ENCODE data around the gene ZSCAN22. TPM values are rescaled to one million over a fixed set of nuclear protein-coding genes. Genes with fewer than 3 reads are reported as not detected.

Gene ZSCAN22
- total RNA-seq, 1 donor from 2014 or later = 2.8 TPM

DNA sequence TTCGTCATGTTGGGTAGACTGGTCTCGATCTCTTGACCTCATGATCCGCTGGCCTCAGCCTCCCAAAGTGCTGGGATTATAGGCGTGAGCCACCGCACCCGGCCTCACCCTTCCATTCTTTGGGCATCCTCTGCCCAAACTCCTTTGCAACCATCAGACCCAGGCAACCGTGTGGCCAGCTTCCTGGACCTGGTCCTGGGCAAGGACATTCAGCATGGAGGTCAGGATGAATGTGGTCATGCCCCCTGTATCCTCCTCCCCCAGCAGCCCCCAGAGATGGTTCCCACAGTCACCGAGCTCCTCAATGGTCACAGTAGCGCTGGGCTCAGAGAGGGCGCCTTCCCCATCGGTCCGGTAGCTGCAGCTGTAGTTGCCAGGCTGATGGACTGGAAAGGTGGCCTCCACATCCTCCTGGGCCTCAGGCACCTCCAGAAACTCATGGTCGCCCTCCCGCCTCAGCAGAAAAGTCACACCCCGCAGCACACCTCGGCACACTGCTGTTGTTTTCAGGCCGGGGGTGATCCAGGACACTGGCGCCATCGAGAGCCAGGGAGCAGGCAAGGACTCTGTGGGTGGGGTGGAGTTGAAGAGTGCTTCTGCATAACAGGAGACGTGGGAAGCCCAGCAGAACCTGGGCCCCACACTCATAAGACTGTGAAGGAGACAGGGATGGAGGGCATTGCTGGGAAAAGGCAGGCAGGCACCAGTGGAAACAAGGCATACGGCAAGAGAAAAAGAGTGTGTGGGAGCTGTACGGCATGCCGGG, 25.4 kb downstream of the ZSCAN22 start:
- DNase-seq = no peak

DNA sequence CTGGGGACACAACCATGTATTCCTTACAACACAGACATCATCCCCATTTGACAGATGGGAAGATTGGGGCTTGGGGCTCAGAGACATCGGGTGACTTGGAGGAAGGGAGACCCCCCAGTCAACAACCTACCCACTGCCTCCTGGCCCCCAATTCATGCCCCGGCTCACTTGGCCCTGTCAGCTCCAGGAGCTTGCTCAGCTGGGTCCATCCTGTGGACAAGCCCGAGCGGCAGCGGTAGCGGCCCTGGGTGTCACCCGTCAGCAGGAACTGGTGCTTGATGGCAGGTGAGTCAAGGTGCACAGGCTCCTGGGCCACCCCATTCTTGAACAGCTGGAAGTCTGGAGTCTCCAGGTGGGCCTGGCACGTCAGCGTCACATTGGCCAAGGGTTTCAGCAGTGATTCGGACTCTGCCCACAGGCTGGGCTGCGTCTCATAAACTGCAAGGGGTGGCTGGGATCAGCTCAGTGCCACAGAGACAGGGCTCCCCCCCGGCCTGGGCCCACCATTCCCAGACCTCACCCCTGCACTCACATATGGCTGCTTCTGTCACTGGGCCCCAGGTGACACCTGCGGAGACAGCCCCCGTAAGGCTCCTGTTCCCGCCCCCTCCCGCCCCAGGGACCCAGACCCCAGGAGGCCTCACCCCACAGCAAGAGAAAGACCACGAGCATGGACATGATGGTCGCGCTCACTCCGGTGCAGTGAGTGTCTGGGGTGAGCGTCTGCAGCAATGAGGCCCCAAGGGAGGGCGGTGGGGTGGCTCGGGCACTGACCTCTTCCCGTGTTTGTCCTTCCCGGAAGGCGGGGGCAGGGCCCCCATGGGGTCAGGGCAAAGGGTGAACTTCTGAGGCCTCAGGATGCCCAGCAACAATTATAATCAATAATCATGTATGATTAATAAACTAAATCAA, 26.2 kb downstream of the ZSCAN22 start, which contains the start of gene A1BG:
A1BG (minus strand) TSS at position 733 of the 912 bp plus-strand sequence; CDS start at position 678, 55 bp downstream.
- DNase-seq = no peak

DNA sequence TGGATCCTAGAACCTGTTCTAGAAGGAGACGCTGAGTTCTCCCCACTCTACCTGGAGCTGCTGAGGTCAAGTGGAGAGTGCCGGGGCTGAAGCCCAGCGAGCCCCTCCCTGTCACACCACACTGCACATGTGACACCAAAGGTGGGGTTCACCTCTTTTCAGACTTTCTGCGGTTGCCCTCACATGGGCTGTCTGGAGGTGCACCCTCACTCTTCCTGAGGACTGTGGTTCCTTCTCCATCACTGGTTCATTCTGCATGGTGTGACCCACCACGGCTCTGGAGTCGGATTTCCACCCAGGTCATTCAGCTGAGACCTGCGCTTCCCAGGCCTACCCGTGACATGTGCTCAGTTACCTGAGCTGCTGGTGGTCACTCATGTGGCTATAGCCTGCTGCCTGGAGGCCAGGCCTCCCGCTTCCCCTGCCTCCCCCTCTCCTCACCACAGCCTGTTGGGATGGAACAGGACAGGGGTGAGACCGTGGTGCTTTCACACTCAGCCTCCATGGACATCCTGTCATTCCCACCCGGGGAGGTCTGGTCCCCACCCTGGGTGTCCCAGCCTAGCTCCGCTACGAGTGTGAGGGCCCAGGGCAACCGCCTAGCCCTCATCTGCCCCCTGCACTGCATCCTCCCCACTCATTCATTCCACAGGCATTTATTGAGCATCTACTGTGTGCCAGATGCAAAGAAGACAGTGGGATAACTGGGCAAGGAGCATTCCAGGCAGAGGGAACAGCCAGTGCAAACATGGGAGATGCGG, 27.1 kb downstream of the ZSCAN22 start:
- DNase-seq = no peak

DNA sequence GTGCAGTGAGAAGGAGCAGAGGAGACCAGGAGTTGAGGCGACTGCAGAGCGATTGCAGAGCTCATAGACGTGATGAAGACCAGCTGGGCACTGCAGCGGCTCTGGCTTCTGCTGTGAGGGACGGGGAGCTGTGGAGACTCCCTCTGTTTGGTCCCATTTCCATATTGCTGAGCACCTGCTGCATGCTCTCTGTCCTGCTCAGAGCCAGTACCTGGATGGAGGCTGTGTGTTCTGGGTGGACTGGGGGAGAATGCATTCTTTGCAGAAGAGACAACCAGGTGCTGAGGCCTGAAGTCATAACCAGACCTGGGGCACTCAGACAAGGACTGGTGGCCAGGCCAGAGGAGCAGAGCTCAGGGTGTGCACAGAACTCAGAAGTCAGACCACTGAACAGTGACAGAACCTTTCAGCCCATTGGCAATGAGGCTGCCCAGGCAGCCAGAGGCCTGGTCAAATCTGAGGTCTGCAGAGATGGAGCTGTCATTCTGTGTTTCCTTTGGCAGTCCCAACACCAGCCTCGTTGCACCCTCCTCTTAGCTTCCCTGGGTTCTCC, 27.8 kb downstream of the ZSCAN22 start:
- DNase-seq = no peak

DNA sequence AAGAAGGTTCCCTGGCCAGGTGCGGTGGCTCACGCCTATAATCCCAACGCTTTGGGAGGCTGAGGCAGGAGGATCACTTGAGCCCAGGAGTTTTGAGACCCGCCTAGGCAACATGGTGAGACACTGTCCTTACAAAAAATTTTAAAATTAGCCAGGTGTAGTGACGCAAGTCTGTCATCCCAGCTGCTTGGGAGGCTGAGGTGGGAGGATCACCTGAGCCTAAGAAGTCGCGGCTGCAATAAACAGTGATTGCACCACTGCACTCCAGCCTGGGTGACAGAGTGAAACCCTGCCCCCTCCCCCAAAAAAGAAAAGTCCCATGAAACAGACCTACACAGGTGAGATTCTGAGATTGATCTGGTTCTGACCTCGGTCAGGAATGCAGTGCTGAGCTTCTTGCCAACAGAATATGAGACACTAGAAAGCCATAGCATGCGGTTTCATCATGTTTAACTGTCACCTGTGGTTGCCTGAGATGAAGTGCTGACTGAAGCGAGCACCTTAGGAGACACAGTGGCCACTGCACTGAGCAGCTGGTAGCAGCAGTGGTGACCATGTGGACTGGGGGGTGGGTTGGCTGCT, 28.5 kb downstream of the ZSCAN22 start:
- DNase-seq = no peak

DNA sequence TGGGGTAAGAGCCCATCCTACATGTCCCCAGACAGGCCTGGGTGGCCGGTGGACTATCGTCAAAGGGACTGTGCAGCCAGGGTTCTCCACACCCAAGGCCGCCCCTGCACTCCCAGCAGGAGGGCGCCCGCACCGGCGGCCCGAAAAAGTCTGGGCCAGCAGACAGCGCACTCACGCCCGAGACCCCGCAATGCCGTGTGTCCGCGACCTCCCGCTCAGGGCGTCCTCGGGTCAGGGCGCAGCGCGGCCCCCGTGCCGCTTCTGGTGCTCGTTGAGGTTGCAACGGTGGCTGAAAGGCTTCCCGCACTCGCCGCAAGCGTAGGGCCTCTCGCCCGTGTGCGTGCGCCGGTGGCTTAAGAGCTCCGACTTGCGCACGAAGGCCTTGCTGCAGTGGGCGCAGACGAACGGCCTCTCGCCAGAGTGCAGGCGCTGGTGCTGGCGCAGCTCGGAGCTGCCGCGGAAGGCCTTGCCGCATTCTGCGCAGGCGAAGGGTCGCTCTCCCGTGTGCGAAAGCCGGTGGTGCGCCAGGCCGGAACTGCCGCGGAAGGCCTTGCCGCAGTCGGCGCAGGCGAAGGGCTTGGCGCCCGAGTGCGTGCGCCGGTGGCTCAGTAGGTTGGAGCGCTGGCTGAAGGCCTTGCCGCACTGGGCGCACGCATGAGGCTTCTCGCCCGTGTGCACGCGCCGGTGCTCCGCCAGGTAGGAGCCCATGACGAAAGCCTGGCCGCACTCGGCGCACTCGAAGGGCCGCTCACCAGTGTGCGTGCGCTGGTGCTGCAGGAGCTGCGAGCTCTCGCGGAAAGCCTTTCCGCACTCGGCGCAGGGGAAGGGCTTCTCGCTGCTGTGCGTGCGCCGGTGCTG, 29.3 kb downstream of the ZSCAN22 start:
- DNase-seq = no peak

DNA sequence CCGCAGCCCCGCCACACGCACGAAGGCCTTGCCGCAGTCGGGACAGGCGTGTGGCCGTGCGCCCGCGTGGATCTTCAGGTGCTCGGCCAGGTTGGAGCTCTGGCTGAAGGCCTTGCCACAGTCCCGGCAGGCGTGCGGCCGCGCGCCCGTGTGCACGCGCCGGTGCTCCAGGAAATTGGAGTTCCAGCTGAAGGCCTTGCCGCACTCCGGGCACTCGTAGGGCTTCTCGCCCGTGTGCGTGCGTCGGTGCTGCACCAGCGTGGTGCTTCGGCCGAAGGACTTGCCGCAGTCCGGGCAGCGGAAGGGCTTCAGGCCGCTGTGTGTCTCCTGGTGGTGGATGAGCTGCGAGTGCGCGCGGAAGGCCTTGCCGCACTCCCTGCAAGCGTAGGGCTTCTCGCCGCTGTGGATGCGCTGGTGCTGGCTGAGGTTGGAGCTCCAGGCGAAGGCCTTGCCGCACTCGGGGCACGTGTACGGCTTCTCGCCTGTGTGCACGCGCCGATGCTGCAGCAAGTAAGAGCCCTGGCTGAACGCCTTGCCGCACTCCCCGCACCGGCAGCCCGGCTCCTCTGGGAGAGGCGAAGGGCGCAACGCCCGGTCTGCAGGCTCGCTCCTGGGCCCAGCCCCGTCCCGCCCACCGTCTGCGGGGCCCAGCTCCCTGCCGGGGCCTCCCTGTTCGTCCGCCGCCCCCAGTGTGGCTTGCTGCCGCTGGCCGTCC, 30.1 kb downstream of the ZSCAN22 start:
- DNase-seq = peak; percentile 21

DNA sequence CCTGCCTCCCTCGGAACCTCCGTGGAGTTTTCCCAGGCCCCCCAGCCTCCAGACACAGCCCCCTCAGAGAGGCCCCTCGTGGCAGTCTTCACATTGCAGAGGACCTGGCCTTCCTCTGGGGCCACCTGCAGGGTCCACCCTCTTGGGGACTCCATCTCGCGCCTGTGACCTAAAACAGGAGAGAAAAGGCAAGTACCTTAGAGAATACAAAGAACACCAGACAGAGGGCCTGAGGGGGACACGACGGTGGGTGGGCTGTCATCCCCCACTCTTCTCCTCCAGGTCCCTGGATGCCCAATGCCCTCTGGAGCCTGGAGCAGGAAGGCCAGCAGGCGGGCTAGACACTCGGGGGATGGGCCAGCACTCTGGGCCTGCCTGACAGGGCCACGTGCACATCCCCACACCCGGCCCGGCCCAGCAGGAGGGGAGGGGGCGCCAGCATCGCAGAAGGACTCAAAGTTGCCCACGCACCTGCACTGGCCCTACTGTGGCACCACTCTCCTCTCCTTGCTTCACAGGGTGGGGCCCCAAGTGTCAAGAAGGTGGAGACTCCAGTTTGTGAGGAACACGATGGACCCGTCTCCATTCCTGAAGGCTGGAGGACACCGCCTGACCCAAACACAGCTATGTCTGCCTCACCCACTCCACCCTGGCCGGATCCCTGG, 30.8 kb downstream of the ZSCAN22 start:
- DNase-seq = no peak

DNA sequence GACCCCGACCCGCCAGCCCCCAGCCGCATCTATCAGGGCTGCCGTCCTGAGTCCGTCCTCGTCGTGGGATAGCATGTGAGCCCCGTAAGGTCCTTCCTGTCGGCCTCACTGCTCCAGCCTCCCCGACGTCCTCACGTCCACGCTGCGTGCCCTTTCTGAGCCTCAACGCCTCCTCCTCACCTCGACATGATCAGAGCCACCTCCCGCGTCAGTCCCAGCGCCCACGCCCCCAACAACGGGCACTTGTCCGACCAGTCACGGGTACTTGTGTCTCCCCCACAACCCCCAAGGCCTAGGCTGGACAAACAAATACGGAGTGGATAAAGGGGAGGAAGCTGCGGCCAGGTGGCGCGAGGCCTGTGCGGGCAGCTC, 35.1 kb downstream of the ZSCAN22 start:
- no peak for DNase-seq

DNA sequence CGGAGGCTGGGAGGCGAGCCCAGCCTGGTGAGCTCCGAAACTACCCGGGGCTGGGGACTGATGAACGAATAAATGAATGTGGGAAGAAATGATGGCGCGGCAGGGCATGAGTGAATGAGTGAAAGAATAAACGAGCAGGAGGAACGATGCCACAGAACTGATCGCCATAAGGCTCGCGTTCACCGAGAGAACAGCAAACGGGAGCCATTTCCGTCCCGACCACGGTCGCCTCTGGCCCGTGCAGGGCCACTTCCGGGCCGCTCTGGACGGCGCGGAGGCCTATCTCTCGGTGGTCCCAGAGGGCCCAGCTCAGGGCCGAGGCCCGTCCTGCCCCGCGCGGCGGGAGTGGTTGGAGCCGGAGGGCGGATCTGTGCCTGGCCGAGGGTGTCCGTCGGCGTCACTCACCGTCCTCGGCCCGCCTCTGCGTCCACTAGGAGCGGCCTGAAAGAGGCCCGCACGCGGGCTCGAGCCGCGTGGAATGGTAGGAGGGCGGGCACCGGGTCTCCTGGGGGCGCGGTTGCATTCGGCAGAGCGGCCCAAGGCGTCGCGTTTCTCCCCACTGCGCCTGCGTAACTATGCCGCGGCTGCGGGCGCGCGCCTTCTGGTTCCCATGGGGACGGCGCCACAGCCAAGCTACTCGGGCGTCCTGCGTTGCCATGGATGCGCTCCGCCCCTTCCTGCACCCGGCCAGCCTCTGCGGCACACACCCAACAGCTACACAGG, 35.6 kb downstream of the ZSCAN22 start, which contains the start of gene ZNF497:
ZNF497 (minus strand) TSS at position 480 of the 723 bp plus-strand sequence. CDS start 5,116 bp downstream, outside the sequence.
- peak; percentile 95 for DNase-seq

DNA sequence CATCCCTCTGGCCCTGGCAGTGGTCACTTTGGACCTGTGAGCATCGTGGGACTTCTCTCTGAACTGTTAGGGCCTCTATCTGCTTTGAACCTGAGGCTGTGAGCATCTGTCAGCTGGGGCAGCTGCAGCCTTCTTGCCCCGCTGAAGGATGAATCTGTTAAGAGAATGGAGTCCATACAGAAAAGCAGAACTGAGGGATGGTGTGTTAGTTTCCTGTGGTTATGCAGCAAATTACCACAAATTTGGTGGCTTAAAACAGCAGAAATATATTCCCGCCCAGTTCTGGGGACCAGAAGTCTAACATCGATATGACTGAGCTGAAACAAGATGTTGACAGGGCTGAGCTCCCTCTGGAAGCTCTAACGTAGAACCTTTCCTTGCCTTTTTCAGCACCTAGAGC, 37.4 kb downstream of the ZSCAN22 start:
- DNase-seq = no peak

DNA sequence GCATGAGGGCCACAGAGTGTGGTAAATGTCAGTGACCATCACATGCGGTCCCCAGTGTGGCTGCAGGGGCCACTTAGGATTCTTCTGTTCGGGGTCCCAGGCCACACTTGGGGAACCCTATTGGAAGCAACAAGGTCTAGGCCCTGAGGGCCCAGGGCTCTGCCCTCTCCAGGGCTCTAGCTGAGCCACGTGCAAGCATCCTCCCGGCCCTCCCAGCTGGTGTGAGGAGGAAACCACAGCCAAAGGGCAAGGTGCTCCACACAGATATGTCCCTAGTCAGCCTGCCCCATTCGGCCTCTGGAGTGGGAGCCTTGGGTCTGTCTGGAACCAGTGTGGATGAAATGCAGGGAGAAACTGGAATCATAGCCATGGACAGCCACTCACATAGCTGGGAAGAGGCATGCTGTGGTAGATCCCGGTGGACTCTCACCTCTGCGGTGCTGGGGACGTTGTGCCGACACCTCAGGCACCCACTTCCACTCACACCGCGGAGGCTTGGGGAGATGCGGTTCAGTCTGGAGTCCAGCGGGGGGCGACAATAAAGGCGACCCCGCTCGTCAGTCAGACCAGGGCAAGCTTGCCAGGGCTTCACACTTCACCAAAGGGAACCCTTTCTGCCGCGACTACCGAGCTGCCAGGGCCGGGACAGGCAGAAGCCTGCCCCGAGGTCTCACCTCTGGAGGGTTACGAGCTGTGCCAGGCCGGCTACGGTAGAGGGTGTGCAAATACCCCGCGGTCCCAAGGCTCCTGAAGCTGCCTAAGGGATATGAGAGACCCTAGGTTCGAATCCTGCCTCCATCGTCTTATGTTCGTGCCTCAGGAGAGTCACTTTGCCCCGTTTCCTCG, 40.0 kb downstream of the ZSCAN22 start:
- DNase-seq = no peak

DNA sequence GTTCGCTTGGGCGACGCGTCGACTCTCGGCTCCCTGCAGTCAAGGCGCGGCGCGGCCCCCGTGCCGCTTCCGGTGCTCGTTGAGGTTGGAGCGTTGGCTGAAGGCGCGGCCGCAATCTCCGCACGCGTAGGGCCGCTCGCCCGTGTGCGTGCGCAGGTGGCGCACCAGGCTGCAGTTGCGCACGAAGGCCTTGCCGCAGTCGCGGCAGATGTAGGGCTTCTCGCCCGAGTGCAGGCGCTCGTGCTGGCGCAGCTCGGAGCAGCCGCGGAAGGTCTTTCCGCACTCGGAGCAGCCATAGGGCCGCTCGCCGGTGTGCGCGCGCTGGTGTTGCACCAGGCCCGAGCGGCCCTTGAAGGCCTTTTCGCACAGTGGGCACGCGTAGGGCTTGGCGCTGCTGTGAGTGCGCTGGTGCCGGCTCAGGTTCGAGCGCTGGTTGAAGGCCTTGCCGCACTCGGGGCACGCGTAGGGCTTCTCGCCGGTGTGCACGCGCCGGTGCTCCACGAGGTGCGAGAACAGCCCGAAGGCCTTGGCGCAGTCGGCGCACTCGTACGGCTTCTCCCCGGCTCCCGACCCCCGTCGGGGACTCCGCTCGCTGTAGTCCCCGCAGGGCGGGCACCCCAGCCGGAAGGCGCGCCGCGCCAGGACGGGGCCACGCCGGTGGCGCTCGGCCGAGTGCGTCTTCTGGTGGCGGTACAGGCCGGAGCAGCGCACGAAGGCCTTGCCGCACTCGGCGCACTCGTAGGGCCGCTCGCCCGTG, 41.1 kb downstream of the ZSCAN22 start:
- DNase-seq = no peak

DNA sequence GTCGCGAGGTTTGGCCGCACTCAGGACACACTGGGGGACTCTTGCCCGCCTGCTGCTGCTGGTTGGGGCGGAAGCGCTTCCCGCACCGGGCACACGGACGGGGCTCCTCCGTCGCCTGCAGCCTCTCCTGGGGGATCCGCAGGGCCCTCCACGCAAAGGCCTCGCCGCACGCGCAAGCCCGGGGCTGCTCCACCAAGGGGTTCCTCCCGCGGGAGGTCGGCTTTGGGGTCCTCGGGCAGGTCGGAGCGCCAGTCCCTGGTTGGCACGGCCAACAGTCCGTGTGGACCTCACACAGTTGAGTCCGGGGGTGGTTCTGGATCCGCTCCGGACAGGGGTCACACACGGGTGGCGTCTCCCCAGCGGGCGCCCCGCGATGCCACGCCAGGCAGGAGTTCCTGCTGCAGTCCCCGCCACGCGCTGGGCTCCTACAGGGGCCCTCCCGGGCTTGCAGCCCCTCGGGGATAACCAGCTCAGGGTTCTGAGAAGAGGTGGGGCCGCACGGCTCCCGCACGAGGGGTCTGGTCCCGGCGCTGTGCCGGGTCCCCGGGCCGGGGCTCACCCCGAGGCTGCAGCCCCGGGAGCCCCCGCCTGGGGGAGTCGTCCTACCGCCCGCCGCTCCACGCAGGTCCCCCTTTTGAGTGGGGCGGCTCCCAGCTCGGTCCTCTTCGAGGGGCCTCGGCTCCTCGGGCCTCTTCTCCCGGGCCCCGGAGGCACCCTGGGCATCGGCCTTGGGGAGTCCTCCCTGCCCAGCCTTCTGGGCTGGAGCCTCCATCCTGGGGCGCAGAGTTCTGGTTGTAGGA, 42.0 kb downstream of the ZSCAN22 start:
- DNase-seq = no peak

DNA sequence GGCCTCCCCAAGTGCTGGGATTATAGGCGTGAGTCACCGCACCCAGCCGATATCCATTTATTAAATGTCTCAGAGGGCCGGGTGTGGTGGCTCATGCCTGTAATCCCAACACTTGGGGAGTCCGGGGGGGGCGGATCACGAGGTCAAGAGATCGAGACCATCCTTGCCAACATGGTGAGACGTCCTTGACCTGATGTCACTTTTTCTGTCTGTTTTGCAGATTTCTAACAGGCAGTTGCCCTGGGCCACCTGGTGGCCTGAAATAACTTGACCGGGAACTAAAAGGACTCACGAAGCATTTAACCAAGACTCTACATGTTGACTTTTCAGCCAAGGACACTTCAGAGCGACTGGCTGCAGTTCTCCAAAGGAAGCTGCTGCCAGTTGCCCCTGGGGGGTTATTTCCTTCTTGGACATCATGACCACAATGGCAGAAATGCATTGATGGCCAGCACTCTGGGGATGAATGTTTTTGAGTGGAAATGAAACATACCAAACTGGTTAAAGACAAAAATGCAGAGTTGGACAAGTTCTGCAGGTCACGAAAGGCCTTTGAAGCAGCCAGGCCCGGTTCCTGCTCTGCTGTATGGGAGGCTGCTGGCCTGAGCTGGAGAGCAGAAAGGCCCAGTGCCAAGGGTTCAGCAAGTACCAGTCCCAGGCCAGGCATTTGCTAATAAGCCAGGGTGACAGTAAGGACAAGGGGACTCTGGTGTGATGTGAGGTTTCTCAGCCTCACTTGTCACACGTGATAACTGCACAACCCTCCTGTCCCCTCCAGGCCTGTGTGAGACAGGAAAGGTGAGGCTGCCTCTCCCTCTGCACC, 45.7 kb downstream of the ZSCAN22 start:
- DNase-seq = no peak

Measured in skin of body (tissue), 2 donors.